ENCODE results near the gene CXCL16.

- TF ChIP-seq, protein P1, sequence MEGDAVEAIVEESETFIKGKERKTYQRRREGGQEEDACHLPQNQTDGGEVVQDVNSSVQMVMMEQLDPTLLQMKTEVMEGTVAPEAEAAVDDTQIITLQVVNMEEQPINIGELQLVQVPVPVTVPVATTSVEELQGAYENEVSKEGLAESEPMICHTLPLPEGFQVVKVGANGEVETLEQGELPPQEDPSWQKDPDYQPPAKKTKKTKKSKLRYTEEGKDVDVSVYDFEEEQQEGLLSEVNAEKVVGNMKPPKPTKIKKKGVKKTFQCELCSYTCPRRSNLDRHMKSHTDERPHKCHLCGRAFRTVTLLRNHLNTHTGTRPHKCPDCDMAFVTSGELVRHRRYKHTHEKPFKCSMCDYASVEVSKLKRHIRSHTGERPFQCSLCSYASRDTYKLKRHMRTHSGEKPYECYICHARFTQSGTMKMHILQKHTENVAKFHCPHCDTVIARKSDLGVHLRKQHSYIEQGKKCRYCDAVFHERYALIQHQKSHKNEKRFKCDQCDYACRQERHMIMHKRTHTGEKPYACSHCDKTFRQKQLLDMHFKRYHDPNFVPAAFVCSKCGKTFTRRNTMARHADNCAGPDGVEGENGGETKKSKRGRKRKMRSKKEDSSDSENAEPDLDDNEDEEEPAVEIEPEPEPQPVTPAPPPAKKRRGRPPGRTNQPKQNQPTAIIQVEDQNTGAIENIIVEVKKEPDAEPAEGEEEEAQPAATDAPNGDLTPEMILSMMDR (conservative IDR thresholded peaks at IDR 0.05; ENCODE audit: low read depth, low read length): no peak
- no peak for TF ChIP-seq EZH2 (IDR thresholded peaks at IDR 0.05; ENCODE audit: low read length, unreplicated experiment)
Observed at GRCh38 chr17:4741544-4741943, 1.8 kb upstream of the CXCL16 start.
